GM12875 (cell line): ENCODE measurements around the gene BLOC1S1.

Experiments
- H3K4me3 ChIP-seq: one replicate; pipeline ENCODE4 v1.5.1; 2011; ENCODE audit warnings: low read depth, low read length, control low read depth
- CTCF ChIP-seq: IDR thresholded peaks from 2 replicates; pipeline ENCODE4 v1.5.1; 2011; ENCODE audit warnings: low read depth, mild to moderate bottlenecking, control low read depth, inconsistent platforms, low read length, moderate library complexity, borderline replicate concordance; ENCODE audit not compliant: insufficient read depth

Gene BLOC1S1

GRCh38 chr12:55699471-55700055 lies 16.3 kb upstream of the BLOC1S1 start:
- TF ChIP-seq CTCF: no peak
- no peak overlapping the region for H3K4me3 ChIP-seq

- H3K4me3 ChIP-seq: no peak overlapping the region
- TF ChIP-seq CTCF: no peak
These were observed 15.4 kb upstream of the BLOC1S1 start for GRCh38 chr12:55700255-55701018.

GRCh38 chr12:55702861-55703260 lies 13.0 kb upstream of the BLOC1S1 start:
- TF ChIP-seq CTCF: no peak
- H3K4me3 ChIP-seq: no peak overlapping the region

GRCh38 chr12:55703288-55703687 lies 12.6 kb upstream of the BLOC1S1 start:
- no peak overlapping the region for H3K4me3 ChIP-seq
- TF ChIP-seq CTCF: no peak

GRCh38 chr12:55703901-55704761 lies 11.7 kb upstream of the BLOC1S1 start:
- H3K4me3 ChIP-seq: no peak overlapping the region
- TF ChIP-seq CTCF: no peak

GRCh38 chr12:55704824-55705718 lies 10.8 kb upstream of the BLOC1S1 start:
- no peak for TF ChIP-seq CTCF
- no peak overlapping the region for H3K4me3 ChIP-seq
